Lower lobe of right lung (tissue), 2 donors: ENCODE measurements around the gene PNKP. TPM values are rescaled to one million over a fixed set of nuclear protein-coding genes. Genes with fewer than 3 reads are reported as not detected.
A peak's percentile ranks its signal among the peaks of the same experiment; 100 is the strongest.
"Not testable (repeated sequence)": the region's sequence is repeated elsewhere in the genome, so short reads cannot be mapped to it uniquely, and the experiment has no call there.

Source experiments
- ATAC-seq, 2 donors: fragments of 200-7000 bp; cut with Tn5 transposase; one replicate each; pipeline ENCODE4 v1.9.1; 2020 to 2022; ENCODE audit warnings: mild to moderate bottlenecking in 2 of 2, moderate library complexity in 2 of 2
- DNase-seq: peaks from one replicate; pipeline ENCODE4 v3.0.0-alpha.2; 2020
- H3K27ac ChIP-seq: fragments of 200-600 bp; one replicate; pipeline ENCODE4 v1.8.0; 2022
- H3K27me3 ChIP-seq: fragments of 200-600 bp; one replicate; pipeline ENCODE4 v1.8.0; 2022; ENCODE audit warnings: low read depth
- H3K36me3 ChIP-seq: fragments of 200-600 bp; one replicate; pipeline ENCODE4 v1.8.0; 2022; ENCODE audit warnings: mild to moderate bottlenecking
- H3K4me1 ChIP-seq: fragments of 200-600 bp; one replicate; pipeline ENCODE4 v1.8.0; 2022
- H3K4me3 ChIP-seq: fragments of 200-600 bp; one replicate; pipeline ENCODE4 v1.8.0; 2022; ENCODE audit warnings: mild to moderate bottlenecking
- H3K9me3 ChIP-seq: fragments of 200-600 bp; one replicate; pipeline ENCODE4 v1.8.0; 2022
- intact Hi-C: fragments of 100-400 bp; cut with DNase I; formaldehyde crosslinking; loops from one replicate; pipeline ENCODE4 v1.11.0; 2022
- total RNA-seq: library from RNA; stranded (reverse); fragmentation: NEBNext Ultra II Directional; extraction: Animal tissue kit (Norgen Biotek cat#: 25700); gene quantifications from one replicate; pipeline ENCODE4 v1.2.1, GENCODE V29; 2021
- TF ChIP-seq, protein P1 (sequence below): fragments of 200-600 bp; IDR thresholded peaks from one replicate; pipeline ENCODE4 v1.8.0; 2022; ENCODE audit warnings: antibody characterized with exemption, mild to moderate bottlenecking
- donor health status: DM: no; HTN: yes; CAD: no; lungs with severe emphysema.

The PNKP gene
- total RNA-seq, 1 donor from 2014 or later: 78.0 TPM

DNA sequence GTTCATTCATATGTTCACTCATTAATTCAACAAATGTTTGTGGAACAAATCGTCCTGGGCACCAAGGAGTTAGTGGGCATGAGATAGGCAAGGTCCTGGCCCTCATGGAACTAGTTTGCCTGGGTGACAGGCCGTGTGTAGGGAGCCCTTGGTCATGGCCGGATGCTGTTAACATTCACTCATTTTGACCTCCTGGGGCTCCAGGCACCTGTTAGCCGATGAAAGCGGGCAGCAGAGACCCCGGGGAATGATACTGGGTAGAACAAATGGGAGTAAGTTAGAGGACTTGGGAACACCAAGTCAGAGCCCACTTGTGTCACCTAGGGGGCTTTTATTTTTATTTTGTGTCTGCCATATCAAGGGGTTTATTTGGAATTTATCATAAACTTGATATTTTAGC is 42.7 kb downstream of the PNKP start:
- Histone ChIP-seq H3K36me3 (peaks cover 55% of the 10 kb centered on the region), H3K9me3 (no peaks in the 10 kb centered on the region), H3K27me3 (no peaks in the 10 kb centered on the region), H3K27ac (no peak overlapping the region), H3K4me3 (no peak overlapping the region), H3K4me1 (peaks cover 8% of the 10 kb centered on the region)
- TF ChIP-seq, protein P1, sequence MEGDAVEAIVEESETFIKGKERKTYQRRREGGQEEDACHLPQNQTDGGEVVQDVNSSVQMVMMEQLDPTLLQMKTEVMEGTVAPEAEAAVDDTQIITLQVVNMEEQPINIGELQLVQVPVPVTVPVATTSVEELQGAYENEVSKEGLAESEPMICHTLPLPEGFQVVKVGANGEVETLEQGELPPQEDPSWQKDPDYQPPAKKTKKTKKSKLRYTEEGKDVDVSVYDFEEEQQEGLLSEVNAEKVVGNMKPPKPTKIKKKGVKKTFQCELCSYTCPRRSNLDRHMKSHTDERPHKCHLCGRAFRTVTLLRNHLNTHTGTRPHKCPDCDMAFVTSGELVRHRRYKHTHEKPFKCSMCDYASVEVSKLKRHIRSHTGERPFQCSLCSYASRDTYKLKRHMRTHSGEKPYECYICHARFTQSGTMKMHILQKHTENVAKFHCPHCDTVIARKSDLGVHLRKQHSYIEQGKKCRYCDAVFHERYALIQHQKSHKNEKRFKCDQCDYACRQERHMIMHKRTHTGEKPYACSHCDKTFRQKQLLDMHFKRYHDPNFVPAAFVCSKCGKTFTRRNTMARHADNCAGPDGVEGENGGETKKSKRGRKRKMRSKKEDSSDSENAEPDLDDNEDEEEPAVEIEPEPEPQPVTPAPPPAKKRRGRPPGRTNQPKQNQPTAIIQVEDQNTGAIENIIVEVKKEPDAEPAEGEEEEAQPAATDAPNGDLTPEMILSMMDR: no peak
- ATAC-seq (no peak), DNase-seq (no peak)
- intact Hi-C loops: no loop called here

DNA sequence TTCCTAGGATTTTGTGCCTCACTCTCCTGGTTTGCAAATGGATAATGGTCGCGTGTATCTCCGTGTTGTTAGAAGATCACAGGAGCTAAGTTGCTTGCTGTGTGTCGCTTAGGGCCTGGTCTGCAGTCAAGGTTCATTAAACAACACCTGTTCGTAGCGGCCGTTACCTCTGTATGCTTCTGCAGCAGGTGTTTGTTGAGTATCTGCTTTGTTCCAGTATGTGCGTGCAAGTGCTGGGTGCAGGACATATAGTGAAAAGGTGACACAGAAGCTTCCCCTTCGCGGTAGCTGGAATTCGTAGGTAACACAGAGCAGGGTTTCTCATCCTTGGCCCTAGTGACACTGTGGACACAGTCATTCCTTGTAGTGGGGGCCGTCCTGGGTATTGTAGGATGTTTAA is 43.9 kb downstream of the PNKP start:
- H3K27ac ChIP-seq: no peak overlapping the region
- H3K4me3 ChIP-seq: no peak overlapping the region
- TF ChIP-seq, protein P1: no peak
- H3K36me3 ChIP-seq: peaks cover 43% of the 10 kb centered on the region
- H3K4me1 ChIP-seq: peaks cover 17% of the 10 kb centered on the region
- DNase-seq: no peak
- no peak for ATAC-seq
- no peaks in the 10 kb centered on the region for H3K9me3 ChIP-seq
- no peaks in the 10 kb centered on the region for H3K27me3 ChIP-seq
- intact Hi-C loops: no loop called here

GRCh38 chr19:49820125-49820524 is 47.3 kb downstream of the PNKP start:
- no peak overlapping the region for H3K4me3 ChIP-seq
- no peaks in the 10 kb centered on the region for H3K9me3 ChIP-seq
- TF ChIP-seq, protein P1: no peak
- peaks cover 20% of the 10 kb centered on the region for H3K4me1 ChIP-seq
- H3K36me3 ChIP-seq: peaks cover 26% of the 10 kb centered on the region
- intact Hi-C loops: no loop called here
- ATAC-seq: no peak
- H3K27me3 ChIP-seq: no peaks in the 10 kb centered on the region
- no peak for DNase-seq
- no peak overlapping the region for H3K27ac ChIP-seq

DNA sequence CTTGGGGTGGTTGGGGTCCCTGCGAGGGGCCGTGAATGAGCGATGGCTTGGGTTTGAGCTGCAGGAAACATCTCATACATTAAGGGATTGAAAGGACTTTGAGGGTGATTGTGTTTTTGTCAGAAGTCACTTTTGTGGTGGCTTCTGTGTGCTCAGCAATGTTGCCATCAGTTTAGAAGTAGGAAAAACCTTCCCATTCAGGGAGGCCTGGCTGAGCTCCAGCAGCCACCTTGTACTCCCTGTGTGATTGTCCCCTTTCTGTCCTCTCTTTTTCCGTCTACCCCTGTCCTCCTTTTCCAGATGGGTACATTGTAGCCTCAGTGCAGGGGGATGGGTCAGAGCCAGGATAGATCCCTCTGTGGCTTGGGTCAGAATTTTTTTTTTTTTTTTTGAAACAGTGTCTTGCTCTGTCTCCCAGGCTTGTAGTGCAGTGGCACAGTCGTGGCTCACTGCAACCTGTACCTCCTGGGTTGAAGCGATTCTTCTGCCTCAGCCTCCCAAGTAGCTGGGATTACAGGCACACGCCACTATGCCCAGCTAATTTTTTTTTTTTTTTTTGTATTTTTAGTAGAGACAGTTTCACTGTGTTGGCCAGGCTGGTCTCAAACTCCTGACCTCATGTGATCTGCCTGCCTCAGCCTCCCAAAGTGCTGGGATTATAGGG is 47.8 kb downstream of the PNKP start:
- intact Hi-C loops, DNase-seq, H3K9me3 ChIP-seq, ATAC-seq, H3K27me3 ChIP-seq: not testable (repeated sequence)
- peak overlapping the region; percentile 72 for H3K4me3 ChIP-seq
- H3K4me1 ChIP-seq: peaks cover 20% of the 10 kb centered on the region
- peaks cover 25% of the 10 kb centered on the region for H3K36me3 ChIP-seq
- H3K27ac ChIP-seq: peak overlapping the region; percentile 25

GRCh38 chr19:49818649-49819370 is 48.6 kb downstream of the PNKP start:
- Histone ChIP-seq H3K4me3 (peak overlapping the region; percentile 72), H3K9me3 (no peaks in the 10 kb centered on the region), H3K4me1 (peaks cover 20% of the 10 kb centered on the region), H3K36me3 (peaks cover 18% of the 10 kb centered on the region), H3K27me3 (no peaks in the 10 kb centered on the region), H3K27ac (peak overlapping the region; percentile 96)
- intact Hi-C loops: no loop called here
- DNase-seq (no peak), ATAC-seq (peak in 1 of 2 donors; percentile 0)
- TF ChIP-seq, protein P1: no peak
